ENCODE data around the gene RNF213. TPM values are rescaled to one million over a fixed set of nuclear protein-coding genes. Genes with fewer than 3 reads are reported as not detected.

Gene RNF213
- total RNA-seq (10 to 100 TPM; 45.1 to 69.4 TPM), polyA plus RNA-seq (ENCODE audit: insufficient read length in 2 of 2) (10 to 100 TPM; 49.3 to 78.3 TPM)
- long read RNA-seq, donor 1 = 0 reads
- long read RNA-seq, donor 2 = 0 reads
- long read RNA-seq, donor 3 = 0 reads
- long read RNA-seq, donor 4, partial matches to known transcripts = 6 of 7 reads
- long read RNA-seq, donor 4, other reads (novel, unspliced or antisense) = 0 of 7 reads

DNA sequence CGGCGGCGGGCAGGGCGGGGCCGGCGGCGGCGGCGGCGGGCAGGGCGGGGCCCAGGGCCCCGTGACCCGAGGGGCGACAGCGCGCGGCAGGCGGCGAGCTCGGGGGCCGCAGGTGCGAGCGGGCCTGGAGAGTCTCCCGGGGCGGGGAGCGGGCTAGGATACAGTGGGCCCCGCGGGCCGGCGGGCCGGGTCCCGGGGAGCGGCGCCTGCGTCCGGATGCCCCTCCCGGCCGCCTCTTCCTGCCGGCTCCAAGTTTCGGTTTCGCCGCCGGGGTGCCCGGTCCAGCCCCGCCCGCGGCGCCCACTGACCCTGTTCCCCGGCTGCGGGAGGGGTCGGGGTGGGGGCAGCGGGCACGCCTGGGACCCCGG, at the start of gene RNF213:
Gene RNF213, plus strand, starts transcription at position 62 of the 368 bp plus-strand sequence. CDS start 2,830 bp downstream, outside the sequence.
- under 1% methylated on average over 51 of the region's 54 CpGs for WGBS (ENCODE audit: insufficient coverage)
- peak in 3 of 6 donors; percentile 11 to 58 (median 24) for DNase-seq (ENCODE audit: low read depth in 4 of 6, low spot score in 6 of 6)
- H3K4me3 ChIP-seq (ENCODE audit: low read depth, low read length) = peak within 1 kb of the TSS; percentile 68
- peaks cover 41% of the 10 kb centered on the region for H3K4me1 ChIP-seq (ENCODE audit: control insufficient read depth, insufficient read depth, low read length)
- H3K36me3 ChIP-seq (ENCODE audit: control insufficient read depth, insufficient read depth, low read length) = peaks cover 14% of the 10 kb centered on the region
- H3K27me3 ChIP-seq (ENCODE audit: control insufficient read depth, insufficient read depth, low read length) = no peaks in the 10 kb centered on the region
- peak within 1 kb of the TSS; percentile 81 for H3K27ac ChIP-seq (ENCODE audit: low read depth, low read length)
- H3K9me3 ChIP-seq (ENCODE audit: control insufficient read depth, insufficient read depth, low read length) = no peaks in the 10 kb centered on the region

DNA sequence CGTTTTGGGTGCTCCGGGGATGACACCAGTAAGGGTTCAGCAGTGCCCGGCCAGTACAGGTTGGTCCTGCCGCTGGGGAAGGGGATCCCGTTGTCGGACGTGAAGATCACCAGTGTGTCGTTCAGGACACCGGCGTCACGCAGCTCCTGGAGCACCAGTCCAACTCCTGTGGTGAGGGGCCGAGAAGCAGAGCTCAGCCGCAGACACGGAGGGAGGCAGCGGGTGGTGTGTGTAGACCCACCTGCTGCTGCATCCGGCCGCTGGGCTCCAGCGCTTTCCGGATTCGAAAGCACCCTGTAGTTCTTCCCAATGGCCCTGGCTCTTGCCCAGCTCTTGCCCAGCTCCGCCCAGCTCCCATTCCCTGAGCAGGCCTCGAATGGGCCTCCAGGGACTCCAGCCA, 48.5 kb upstream of the RNF213 start:
- Histone ChIP-seq H3K27me3 (ENCODE audit: control insufficient read depth, insufficient read depth, low read length) (no peaks in the 10 kb centered on the region), H3K9me3 (ENCODE audit: control insufficient read depth, insufficient read depth, low read length) (no peaks in the 10 kb centered on the region), H3K4me3 (ENCODE audit: low read depth, low read length) (no peak overlapping the region), H3K4me1 (ENCODE audit: control insufficient read depth, insufficient read depth, low read length) (no peaks in the 10 kb centered on the region), H3K36me3 (ENCODE audit: control insufficient read depth, insufficient read depth, low read length) (peaks cover 96% of the 10 kb centered on the region), H3K27ac (ENCODE audit: low read depth, low read length) (no peak overlapping the region)
- DNase-seq (ENCODE audit: low read depth in 4 of 6, low spot score in 6 of 6) = no peak
- WGBS (ENCODE audit: insufficient coverage) = 91% methylated on average over 22 of the region's 22 CpGs

DNA sequence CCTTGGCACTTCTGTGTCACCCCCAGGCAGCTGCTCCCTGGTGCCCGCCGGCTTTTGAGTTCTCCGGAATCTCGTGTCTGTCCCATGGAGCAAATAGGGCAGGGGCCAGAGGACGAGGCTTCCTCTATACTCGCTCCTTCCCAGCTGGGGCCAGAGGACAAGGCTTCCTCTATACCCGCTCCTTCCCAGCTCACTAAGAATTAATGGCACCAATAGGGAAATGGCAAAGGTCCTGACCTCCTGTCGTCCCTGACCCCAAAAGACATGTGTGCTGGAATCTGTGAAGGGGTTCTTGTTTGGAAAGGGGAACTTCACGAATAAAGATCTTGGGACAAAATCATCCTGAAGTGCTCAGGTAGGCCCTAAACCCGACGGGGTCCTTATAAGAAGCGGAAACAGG, 48.1 kb upstream of the RNF213 start:
- 89% methylated on average over 10 of the region's 12 CpGs for whole genome bisulfite sequencing (ENCODE audit: insufficient coverage)
- Histone ChIP-seq H3K4me3 (ENCODE audit: low read depth, low read length) (no peak overlapping the region), H3K4me1 (ENCODE audit: control insufficient read depth, insufficient read depth, low read length) (no peaks in the 10 kb centered on the region), H3K9me3 (ENCODE audit: control insufficient read depth, insufficient read depth, low read length) (no peaks in the 10 kb centered on the region), H3K36me3 (ENCODE audit: control insufficient read depth, insufficient read depth, low read length) (peaks cover 98% of the 10 kb centered on the region), H3K27me3 (ENCODE audit: control insufficient read depth, insufficient read depth, low read length) (no peaks in the 10 kb centered on the region), H3K27ac (ENCODE audit: low read depth, low read length) (no peak overlapping the region)
- DNase-seq (ENCODE audit: low read depth in 4 of 6, low spot score in 6 of 6) = no peak

DNA sequence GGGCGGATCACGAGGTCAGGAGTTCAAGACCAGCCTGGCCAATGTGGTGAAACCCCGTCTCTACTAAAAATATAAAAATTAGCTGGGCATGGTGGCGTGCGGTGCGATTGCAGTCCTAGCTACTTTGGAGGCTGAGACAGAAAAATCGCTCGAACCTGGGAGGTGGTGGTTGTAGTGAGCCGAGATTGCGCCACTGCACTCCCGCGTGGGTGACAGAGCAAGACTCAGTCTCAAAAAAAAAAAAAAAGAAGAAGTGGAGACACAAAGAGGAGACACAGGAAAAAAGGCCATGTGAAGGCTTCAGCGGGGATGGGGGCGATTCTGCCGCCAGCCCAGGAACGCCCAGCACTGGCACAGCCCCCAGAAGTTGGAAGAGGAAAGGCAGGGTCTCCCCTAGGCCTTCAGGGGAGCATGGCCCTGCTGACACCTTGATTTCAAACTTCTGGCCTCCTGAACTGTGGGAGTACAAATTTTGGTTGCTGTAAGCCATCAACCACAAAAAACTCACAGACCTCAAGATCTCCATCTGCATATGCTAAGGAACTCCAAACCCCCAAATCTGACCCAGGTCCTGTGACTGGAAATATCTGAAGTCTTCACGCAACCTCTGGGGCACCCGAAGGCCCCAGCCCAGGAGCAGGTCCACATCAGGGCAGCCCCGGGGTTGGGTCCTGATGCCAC, 47.5 kb upstream of the RNF213 start:
- 88% methylated on average over 14 of the region's 19 CpGs for WGBS (ENCODE audit: insufficient coverage)
- no peak for DNase-seq (ENCODE audit: low read depth in 4 of 6, low spot score in 6 of 6)
- Histone ChIP-seq H3K9me3 (ENCODE audit: control insufficient read depth, insufficient read depth, low read length) (no peaks in the 10 kb centered on the region), H3K4me1 (ENCODE audit: control insufficient read depth, insufficient read depth, low read length) (no peaks in the 10 kb centered on the region), H3K4me3 (ENCODE audit: low read depth, low read length) (no peak overlapping the region), H3K36me3 (ENCODE audit: control insufficient read depth, insufficient read depth, low read length) (peaks cover 98% of the 10 kb centered on the region), H3K27ac (ENCODE audit: low read depth, low read length) (peak overlapping the region; percentile 15), H3K27me3 (ENCODE audit: control insufficient read depth, insufficient read depth, low read length) (no peaks in the 10 kb centered on the region)

DNA sequence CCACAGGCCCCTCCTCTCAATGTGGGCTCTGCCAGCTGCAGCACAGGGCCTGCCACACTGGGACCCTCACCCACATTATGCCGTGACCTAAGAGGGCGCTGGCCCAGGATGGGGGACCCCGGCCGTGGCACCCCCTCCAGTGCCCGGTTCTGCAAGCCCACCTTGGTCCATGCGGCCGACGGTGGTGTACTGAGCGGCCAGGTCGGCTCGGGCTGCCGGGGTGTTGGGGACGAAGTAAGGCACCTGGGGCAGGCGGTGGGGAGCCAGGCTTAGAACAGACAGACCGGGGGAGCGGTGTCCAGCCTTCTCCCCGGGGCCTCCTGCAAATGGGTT, 47.0 kb upstream of the RNF213 start:
- H3K9me3 ChIP-seq (ENCODE audit: control insufficient read depth, insufficient read depth, low read length) = no peaks in the 10 kb centered on the region
- no peaks in the 10 kb centered on the region for H3K27me3 ChIP-seq (ENCODE audit: control insufficient read depth, insufficient read depth, low read length)
- H3K36me3 ChIP-seq (ENCODE audit: control insufficient read depth, insufficient read depth, low read length) = peaks cover 93% of the 10 kb centered on the region
- no peaks in the 10 kb centered on the region for H3K4me1 ChIP-seq (ENCODE audit: control insufficient read depth, insufficient read depth, low read length)
- peak overlapping the region; percentile 15 for H3K27ac ChIP-seq (ENCODE audit: low read depth, low read length)
- H3K4me3 ChIP-seq (ENCODE audit: low read depth, low read length) = no peak overlapping the region
- DNase-seq (ENCODE audit: low read depth in 4 of 6, low spot score in 6 of 6) = no peak
- 97% methylated on average over 17 of the region's 17 CpGs for WGBS (ENCODE audit: insufficient coverage)

DNA sequence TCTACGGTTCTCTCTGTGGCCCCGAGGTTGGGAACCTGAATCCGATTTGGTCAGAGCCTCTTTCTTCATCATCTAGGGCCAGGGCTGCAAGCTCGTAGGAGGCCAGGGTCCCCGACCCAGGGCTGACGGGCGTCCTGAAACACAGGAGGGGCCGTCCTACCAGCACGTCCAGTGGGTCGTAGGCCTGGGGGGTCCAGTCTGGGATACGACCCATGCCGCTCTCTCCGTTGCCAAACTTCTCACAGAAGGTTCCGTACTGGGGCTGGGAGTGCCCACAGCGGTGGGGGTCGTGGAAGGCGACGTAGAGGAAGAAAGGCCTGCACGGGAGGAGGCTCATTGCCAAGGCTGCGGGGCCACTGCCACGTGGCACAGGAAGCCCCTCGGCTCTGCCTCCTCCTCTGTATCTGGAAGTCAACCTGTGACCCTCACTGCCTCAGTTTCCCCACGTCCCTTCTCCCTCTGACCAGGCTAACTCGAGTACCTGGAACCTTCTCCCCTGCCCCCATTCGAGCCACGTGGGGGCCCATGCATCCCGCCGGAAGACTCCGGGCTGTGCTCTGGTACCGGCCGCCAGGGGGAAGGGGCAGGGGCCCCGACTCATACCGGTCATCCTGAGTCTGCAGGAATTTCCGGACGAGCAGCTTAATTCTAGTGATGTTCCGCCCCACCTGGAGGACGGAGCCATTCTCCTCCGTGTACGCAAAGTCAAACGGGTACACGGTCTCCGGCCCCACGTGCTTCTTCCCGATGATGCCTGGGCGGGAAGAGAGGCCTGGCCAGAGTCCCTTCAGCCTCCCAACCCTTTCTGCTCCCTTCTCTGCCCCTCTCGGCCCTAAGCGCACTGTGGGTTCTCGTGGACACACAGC, 46.4 kb upstream of the RNF213 start:
- Histone ChIP-seq H3K4me1 (ENCODE audit: control insufficient read depth, insufficient read depth, low read length) (peaks cover 3% of the 10 kb centered on the region), H3K9me3 (ENCODE audit: control insufficient read depth, insufficient read depth, low read length) (no peaks in the 10 kb centered on the region), H3K27ac (ENCODE audit: low read depth, low read length) (no peak overlapping the region), H3K36me3 (ENCODE audit: control insufficient read depth, insufficient read depth, low read length) (peaks cover 87% of the 10 kb centered on the region), H3K27me3 (ENCODE audit: control insufficient read depth, insufficient read depth, low read length) (no peaks in the 10 kb centered on the region), H3K4me3 (ENCODE audit: low read depth, low read length) (no peak overlapping the region)
- DNase-seq (ENCODE audit: low read depth in 4 of 6, low spot score in 6 of 6) = no peak
- WGBS (ENCODE audit: insufficient coverage) = 93% methylated on average over 47 of the region's 48 CpGs

DNA sequence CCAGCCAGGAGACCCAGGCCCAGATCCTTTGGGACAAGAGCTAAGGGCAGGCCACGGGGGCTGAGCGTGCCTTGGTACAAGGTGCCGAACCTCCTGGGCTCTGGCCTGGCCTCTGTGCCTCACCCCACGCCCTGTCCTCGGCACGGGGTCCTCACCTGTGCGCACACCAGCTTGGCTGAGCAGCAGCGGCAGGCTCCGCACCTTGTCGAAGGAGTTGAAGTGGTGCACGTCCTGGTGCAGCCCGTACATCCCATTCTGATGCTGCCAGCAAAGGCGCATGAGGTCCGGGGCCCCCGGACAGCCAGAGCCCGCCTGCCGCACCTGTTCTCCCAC, 45.8 kb upstream of the RNF213 start:
- Histone ChIP-seq H3K9me3 (ENCODE audit: control insufficient read depth, insufficient read depth, low read length) (no peaks in the 10 kb centered on the region), H3K27ac (ENCODE audit: low read depth, low read length) (no peak overlapping the region), H3K27me3 (ENCODE audit: control insufficient read depth, insufficient read depth, low read length) (no peaks in the 10 kb centered on the region), H3K4me3 (ENCODE audit: low read depth, low read length) (no peak overlapping the region), H3K4me1 (ENCODE audit: control insufficient read depth, insufficient read depth, low read length) (peaks cover 9% of the 10 kb centered on the region), H3K36me3 (ENCODE audit: control insufficient read depth, insufficient read depth, low read length) (peaks cover 81% of the 10 kb centered on the region)
- 95% methylated on average over 17 of the region's 17 CpGs for WGBS (ENCODE audit: insufficient coverage)
- DNase-seq (ENCODE audit: low read depth in 4 of 6, low spot score in 6 of 6) = no peak

DNA sequence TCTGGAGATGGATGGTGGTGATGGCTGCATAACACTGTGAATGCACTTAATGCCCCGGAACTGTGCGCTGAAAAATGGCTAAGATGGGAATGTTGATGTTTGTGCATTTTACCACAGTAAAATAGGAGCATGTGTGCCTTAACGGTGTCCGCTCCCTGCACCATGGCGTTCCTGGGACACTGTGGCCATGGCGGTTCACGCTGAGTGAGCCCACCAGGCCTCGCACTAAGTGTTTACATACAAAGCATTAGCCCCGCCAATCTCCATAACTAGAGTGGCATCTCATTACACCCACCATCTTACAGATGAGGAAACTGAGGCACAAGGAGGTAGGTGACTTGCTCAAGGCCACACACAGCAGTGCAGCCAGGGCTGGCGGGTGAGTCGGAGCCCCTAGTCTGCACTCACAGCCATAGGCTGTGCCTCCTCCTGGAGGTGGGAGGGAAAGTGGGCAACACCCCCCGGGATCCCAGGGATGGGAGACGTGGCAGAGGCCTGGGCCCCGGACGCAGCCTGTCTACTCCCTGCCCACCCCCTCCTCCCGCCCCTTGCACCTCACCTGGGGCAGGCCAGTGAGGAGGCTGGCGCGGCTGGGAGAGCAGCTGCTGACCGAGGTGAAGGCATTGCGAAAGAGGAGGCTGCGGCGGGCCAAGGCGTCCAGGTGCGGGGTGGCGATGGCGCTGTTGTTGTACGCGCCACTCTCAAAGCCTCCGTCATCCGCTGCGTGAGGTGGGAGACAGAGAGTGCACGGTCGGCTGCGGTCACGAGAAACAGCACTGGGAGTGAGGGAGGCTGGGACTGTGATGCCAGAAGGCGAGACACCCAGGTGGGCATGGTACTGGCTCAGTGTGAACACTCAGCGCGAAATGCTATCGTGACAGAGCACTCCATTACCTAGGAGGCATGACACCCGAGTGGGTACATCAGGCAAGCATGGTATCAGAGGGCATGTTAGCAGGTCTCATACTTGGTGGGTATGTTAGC, 43.9 kb upstream of the RNF213 start:
- Histone ChIP-seq H3K4me1 (ENCODE audit: control insufficient read depth, insufficient read depth, low read length) (peaks cover 20% of the 10 kb centered on the region), H3K9me3 (ENCODE audit: control insufficient read depth, insufficient read depth, low read length) (no peaks in the 10 kb centered on the region), H3K4me3 (ENCODE audit: low read depth, low read length) (no peak overlapping the region), H3K36me3 (ENCODE audit: control insufficient read depth, insufficient read depth, low read length) (peaks cover 67% of the 10 kb centered on the region), H3K27ac (ENCODE audit: low read depth, low read length) (no peak overlapping the region), H3K27me3 (ENCODE audit: control insufficient read depth, insufficient read depth, low read length) (no peaks in the 10 kb centered on the region)
- WGBS (ENCODE audit: insufficient coverage) = 98% methylated on average over 29 of the region's 40 CpGs
- no peak for DNase-seq (ENCODE audit: low read depth in 4 of 6, low spot score in 6 of 6)

DNA sequence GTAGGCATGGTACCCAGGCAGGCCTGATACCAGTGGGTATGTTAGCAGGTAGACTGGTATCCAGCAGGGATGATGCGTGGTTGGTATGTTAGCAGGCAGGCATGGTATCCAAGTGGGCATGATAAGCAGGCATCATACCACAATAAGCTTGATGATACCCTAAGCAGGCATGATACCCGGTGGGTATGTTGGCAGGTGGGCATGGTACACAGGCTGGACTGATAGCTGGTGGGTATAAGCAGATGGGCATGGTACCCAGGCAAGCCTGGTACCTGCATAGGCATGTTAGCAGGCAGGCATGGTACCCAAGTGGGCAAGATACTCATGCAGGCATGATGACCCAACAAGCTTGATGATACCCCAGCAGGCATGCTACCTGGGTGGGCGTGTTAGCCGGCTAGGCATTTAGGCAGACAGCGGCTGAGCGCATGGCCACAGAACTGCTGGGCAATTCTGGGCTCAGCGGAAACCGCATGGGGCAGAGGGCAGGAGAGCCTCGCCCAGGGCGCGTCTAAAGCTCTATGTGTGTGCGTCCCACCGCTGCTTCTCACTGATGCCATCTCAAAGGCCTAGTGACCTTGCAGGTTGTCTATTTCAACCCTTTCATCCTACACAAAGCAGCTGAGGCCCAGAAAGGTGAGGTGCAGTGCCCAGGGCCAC, 42.8 kb upstream of the RNF213 start:
- Histone ChIP-seq H3K36me3 (ENCODE audit: control insufficient read depth, insufficient read depth, low read length) (peaks cover 63% of the 10 kb centered on the region), H3K9me3 (ENCODE audit: control insufficient read depth, insufficient read depth, low read length) (no peaks in the 10 kb centered on the region), H3K27me3 (ENCODE audit: control insufficient read depth, insufficient read depth, low read length) (no peaks in the 10 kb centered on the region), H3K27ac (ENCODE audit: low read depth, low read length) (no peak overlapping the region), H3K4me1 (ENCODE audit: control insufficient read depth, insufficient read depth, low read length) (peaks cover 26% of the 10 kb centered on the region), H3K4me3 (ENCODE audit: low read depth, low read length) (no peak overlapping the region)
- WGBS (ENCODE audit: insufficient coverage) = 95% methylated on average over 13 of the region's 13 CpGs
- DNase-seq (ENCODE audit: low read depth in 4 of 6, low spot score in 6 of 6) = no peak

All from spinal cord (tissue), 10 donors.